GM12878 (cell line): ENCODE data around the gene CCN5. TPM values are rescaled to one million over a fixed set of nuclear protein-coding genes. Genes with fewer than 3 reads are reported as not detected.

Source experiments
- ATAC-seq: fragments of 200-7000 bp; cut with Tn5 transposase; 3 replicates; pipeline ENCODE4 v1.9.1; 2020; ENCODE audit warnings: mild to moderate bottlenecking, moderate library complexity
- BruUV-seq: library from RNA; stranded (reverse); fragments of 400-500 nt; replicated peaks from 2 replicates; lab custom pipeline; 2021; lab: Mats Ljungman, UMichigan
- CTCF ChIA-PET: fragments of 300-600 bp; sonication (Branson Sonifier 250); formaldehyde crosslinking; extraction: SDS; loops from one replicate; lab custom pipeline; 2021; ENCODE audit warnings: inconsistent platforms; lab: Yijun Ruan, JAX
- POLR2A ChIA-PET: fragments of 350-600 bp; formaldehyde crosslinking; extraction: SDS; loops from one replicate; lab custom pipeline; 2021; ENCODE audit warnings: inconsistent platforms; lab: Charles Lee
- RAD21 ChIA-PET: fragments of 300-600 bp; sonication (Branson Sonifier 250); formaldehyde crosslinking; loops from one replicate; lab custom pipeline; 2023; ENCODE audit warnings: antibody characterized with exemption; ENCODE audit not compliant: unreplicated experiment; lab: Charles Lee
- SMC1A ChIA-PET: fragments of 300-600 bp; sonication (Branson Sonifier 250); formaldehyde crosslinking; loops from one replicate; lab custom pipeline; 2023; ENCODE audit not compliant: unreplicated experiment, uncharacterized antibody; lab: Charles Lee
- DNase-seq: peaks from one replicate; pipeline ENCODE4 v3.0.0-alpha.2; 2011; ENCODE audit warnings: low read depth, low spot score
- FAIRE-seq: peaks from 3 replicates; lab custom pipeline; 2011; peaks lifted over from hg19 to GRCh38; lab: Jason Lieb, UNC
- H2AFZ ChIP-seq: 2 replicates; pipeline ENCODE4 v1.6.0; 2011; ENCODE audit warnings: low read depth, low read length, control low read depth; ENCODE audit not compliant: control insufficient read depth
- H3K27ac ChIP-seq: 2 replicates; pipeline ENCODE4 v1.5.1; 2011; ENCODE audit warnings: control low read depth; ENCODE audit not compliant: control insufficient read depth, insufficient read depth
- H3K27me3 ChIP-seq, 2 experiments: replicated peaks in 1 of 2; 2 replicates each; pipeline versions ENCODE4 v1.6.0 to v1.6.1; 2011; ENCODE audit warnings: low read length in 1 of 2; ENCODE audit not compliant: control insufficient read depth in 2 of 2, insufficient read depth in 2 of 2
- H3K36me3 ChIP-seq, 2 experiments: 2 replicates each; pipeline ENCODE4 v1.5.1; 2011; ENCODE audit warnings: low read length in 1 of 2; ENCODE audit not compliant: control insufficient read depth in 2 of 2, insufficient read depth in 2 of 2
- H3K4me1 ChIP-seq: 2 replicates; pipeline ENCODE4 v1.6.1; 2011; ENCODE audit warnings: mild to moderate bottlenecking, low read length, moderate library complexity, mixed read lengths; ENCODE audit not compliant: control insufficient read depth, insufficient read depth
- H3K4me2 ChIP-seq: 2 replicates; pipeline ENCODE4 v1.6.0; 2011; ENCODE audit warnings: control low read depth; ENCODE audit not compliant: control insufficient read depth, insufficient read depth
- H3K4me3 ChIP-seq: fragments of 200-600 bp; sonication (generic); 2 replicates; pipeline ENCODE4 v1.5.1; 2016
- H3K79me2 ChIP-seq: 2 replicates; pipeline ENCODE4 v1.6.0; 2011; ENCODE audit warnings: low read length; ENCODE audit not compliant: control insufficient read depth, insufficient read depth
- H3K9ac ChIP-seq: 2 replicates; pipeline ENCODE4 v1.8.0; 2011; ENCODE audit warnings: low read length, control low read depth, mixed read lengths; ENCODE audit not compliant: control insufficient read depth, insufficient read depth
- H3K9me3 ChIP-seq: replicated peaks from 3 replicates; pipeline ENCODE4 v1.5.1; 2011; ENCODE audit warnings: mild to moderate bottlenecking, low read length; ENCODE audit not compliant: control insufficient read depth, insufficient read depth
- H4K20me1 ChIP-seq: 2 replicates; pipeline ENCODE4 v1.6.0; 2011; ENCODE audit not compliant: control insufficient read depth, insufficient read depth
- BCLAF1 ChIP-seq: fragments of 450-650 bp; IDR thresholded peaks from 2 replicates; pipeline ENCODE4 v1.6.1; 2017; ENCODE audit warnings: antibody characterized with exemption, mild to moderate bottlenecking, moderate library complexity
- ELK1 ChIP-seq: IDR thresholded peaks from 2 replicates; pipeline ENCODE4 v1.6.1; 2012; ENCODE audit warnings: low read depth, low read length, improper control_type of control experiment
- RBBP5 ChIP-seq: fragments of 200-600 bp; sonication (generic); conservative IDR thresholded peaks from 2 replicates; pipeline ENCODE4 v1.6.1; 2016
- RUNX3 ChIP-seq: IDR thresholded peaks from 2 replicates; pipeline ENCODE4 v1.6.1; 2012; ENCODE audit warnings: low read length, inconsistent platforms
- SRF ChIP-seq, 2 experiments: IDR thresholded peaks; 2 replicates each; pipeline ENCODE4 v1.6.1; 2011; ENCODE audit warnings: low read depth in 2 of 2, low read length in 2 of 2, mild to moderate bottlenecking in 1 of 2, moderate library complexity in 1 of 2
- SUZ12 ChIP-seq: fragments of 200-600 bp; sonication (generic); IDR thresholded peaks from one replicate; pipeline ENCODE4 v1.6.1; 2018; ENCODE audit warnings: antibody characterized with exemption, mild to moderate bottlenecking; ENCODE audit not compliant: unreplicated experiment
- TARDBP ChIP-seq: IDR thresholded peaks from 2 replicates; pipeline ENCODE4 v1.6.1; 2016; ENCODE audit warnings: borderline replicate concordance
- ZNF274 ChIP-seq: IDR thresholded peaks from one replicate; pipeline ENCODE4 v1.8.0; 2011; ENCODE audit not compliant: insufficient read length, insufficient read depth
- WGBS: methylation state at CpG from one replicate; pipeline ENCODE4 v1.1.6; 2016; ENCODE audit warnings: low lambda C conversion rate; ENCODE audit not compliant: insufficient replicate concordance, insufficient coverage; ENCODE audit errors: missing lambda C conversion rate; 5-methylcytosine and 5-hydroxymethylcytosine counted together
- in situ Hi-C: fragments of 300-500 bp; cut with MboI; formaldehyde crosslinking; loops from 9 replicates; pipeline ENCODE4 v1.14.3; 2018; ENCODE audit warnings: mixed read lengths
- intact Hi-C: fragments of 100-400 bp; cut with micrococcal nuclease; formaldehyde crosslinking; loops from one replicate; pipeline ENCODE4 v1.14.2; 2022; ENCODE audit not compliant: unreplicated experiment
- polyA plus RNA-seq, 11 experiments: library from polyadenylated mRNA; depleted of rRNA in 4 of 11; unstranded in 6 of 11; stranded (reverse) in 5 of 11; fragments of >200 nt; fragmentation: Nextera tagmentation in 4 of 11; fragmentation: Illumina TruSeq in 1 of 11; extraction: Ambion mirVana in 4 of 11; extraction: Trizol in 1 of 11; gene quantifications; 1 replicate in 1 of 11; 2 replicates in 10 of 11; pipeline versions ENCODE4 v1.2.1 to v1.2.3, GENCODE V29; 2011 to 2016; ENCODE audit warnings: inconsistent platforms in 2 of 11, missing spikeins in 2 of 11, low read depth in 1 of 11
- total RNA-seq, 4 experiments: library from RNA; depleted of rRNA in 3 of 4; stranded (reverse); fragments of >200 nt in 3 of 4; fragmentation: Illumina TruSeq in 1 of 4; extraction: Trizol in 1 of 4; gene quantifications; 2 replicates each; pipeline versions ENCODE4 v1.2.1 to v1.2.3, GENCODE V29; 2013 to 2021

The CCN5 gene
- total and polyA plus RNA-seq, 10 of the 15 experiments (the other 5 are each of a cell fraction or from before 2014, with no cell fraction given): 0.14 to 0.15 TPM; not detected in 8

GRCh38 chr20:44709380-44709779, 5.8 kb upstream of the CCN5 start:
- H3K4me2 ChIP-seq: no peak overlapping the region
- no peak for DNase-seq
- no peak for TF ChIP-seq ZNF274
- TF ChIP-seq, all 136 proteins: peak for 0
- WGBS: 30% methylated on average over 11 of the region's 11 CpGs
- RAD21 ChIA-PET: no interaction called here
- Histone ChIP-seq H3K4me1 (no peaks in the 10 kb centered on the region), H4K20me1 (no peaks in the 10 kb centered on the region), H3K9ac (no peak overlapping the region), H3K36me3 (no peaks in the 10 kb centered on the region), H2AFZ (no peak overlapping the region), H3K9me3 (no peaks in the 10 kb centered on the region), H3K79me2 (no peaks in the 10 kb centered on the region), H3K4me3 (no peak overlapping the region), H3K27ac (no peak overlapping the region), H3K27me3 (peaks cover 0 to 3% of the 10 kb centered on the region in 2 experiments; a peak in 2 of 4 replicates)
- POLR2A ChIA-PET: interaction anchor here (0.7 kb wide), 1 partner anchor 72 kb away, joined by 5 read pairs; no protein-coding TSS in a partner anchor
- FAIRE-seq (no peak), ATAC-seq (no peak)
- no TSS peak for BruUV-seq
- in situ Hi-C loops: no loop called here
- intact Hi-C loops: no loop called here
- SMC1A ChIA-PET: interaction anchor here (0.9 kb wide), 1 partner anchor 9 kb away, joined by 3 read pairs; no protein-coding TSS in a partner anchor
- CTCF ChIA-PET: interaction anchor here (1.3 kb wide), 1 partner anchor 24 kb away, joined by 3 read pairs; no protein-coding TSS in a partner anchor

GRCh38 chr20:44709797-44710196, 5.4 kb upstream of the CCN5 start:
- in situ Hi-C loops: no loop called here
- CTCF ChIA-PET: interaction anchor here (1.3 to 1.5 kb wide), 2 partner anchors 25 to 26 kb away, joined by 3 read pairs; no protein-coding TSS in a partner anchor

More at GRCh38 chr20:44709797-44710196, 5.4 kb upstream of the CCN5 start:
- intact Hi-C loops: no loop called here
- Histone ChIP-seq H3K9ac (no peak overlapping the region), H3K4me3 (no peak overlapping the region), H3K79me2 (no peaks in the 10 kb centered on the region), H3K36me3 (no peaks in the 10 kb centered on the region), H3K9me3 (no peaks in the 10 kb centered on the region), H3K4me2 (no peak overlapping the region), H2AFZ (no peak overlapping the region), H3K4me1 (no peaks in the 10 kb centered on the region), H3K27me3 (peaks cover 0 to 3% of the 10 kb centered on the region in 2 experiments; a peak in 2 of 4 replicates), H3K27ac (no peak overlapping the region), H4K20me1 (no peaks in the 10 kb centered on the region)
- FAIRE-seq: no peak
- WGBS: 72% methylated on average over 9 of the region's 9 CpGs
- DNase-seq: no peak
- ChIA-PET POLR2A (interaction anchor here (0.7 kb wide), 1 partner anchor 73 kb away, joined by 5 read pairs; no protein-coding TSS in a partner anchor), SMC1A (interaction anchor here (0.9 kb wide), 1 partner anchor 9 kb away, joined by 3 read pairs; no protein-coding TSS in a partner anchor), RAD21 (no interaction called here)
- ATAC-seq: no peak
- no TSS peak for BruUV-seq
- TF ChIP-seq SUZ12 (no peak), SRF (IDR thresholded peaks at IDR 0.05; ENCODE audit: low read depth in 2 of 2, low read length in 2 of 2) (no peak), BCLAF1 (no peak), RUNX3 (no peak), ELK1 (no peak), RBBP5 (no peak), TARDBP (no peak)
